HepG2 (cell line): ENCODE measurements around the gene CCDC124.
"Not testable (repeated sequence)": the region's sequence is repeated elsewhere in the genome, so short reads cannot be mapped to it uniquely, and the experiment has no call there.

ENCODE experiments used
- EP300 ChIP-seq, 3 experiments: sonication (generic) in 1 of 3; formaldehyde crosslinking in 1 of 3; IDR thresholded peaks; 2 replicates each; pipeline versions ENCODE4 v1.5.1 to v1.6.1; 2011 to 2020; ENCODE audit warnings: low read depth in 2 of 3, low read length in 2 of 3, borderline replicate concordance in 1 of 3, improper control_type of control experiment in 1 of 3, mild to moderate bottlenecking in 1 of 3, missing genetic modification reagents in 1 of 3, moderate library complexity in 1 of 3
- POLR2AphosphoS2 ChIP-seq: IDR thresholded peaks from 2 replicates; pipeline ENCODE4 v1.6.1; 2011; ENCODE audit warnings: low read depth, low read length, improper control_type of control experiment

DNA sequence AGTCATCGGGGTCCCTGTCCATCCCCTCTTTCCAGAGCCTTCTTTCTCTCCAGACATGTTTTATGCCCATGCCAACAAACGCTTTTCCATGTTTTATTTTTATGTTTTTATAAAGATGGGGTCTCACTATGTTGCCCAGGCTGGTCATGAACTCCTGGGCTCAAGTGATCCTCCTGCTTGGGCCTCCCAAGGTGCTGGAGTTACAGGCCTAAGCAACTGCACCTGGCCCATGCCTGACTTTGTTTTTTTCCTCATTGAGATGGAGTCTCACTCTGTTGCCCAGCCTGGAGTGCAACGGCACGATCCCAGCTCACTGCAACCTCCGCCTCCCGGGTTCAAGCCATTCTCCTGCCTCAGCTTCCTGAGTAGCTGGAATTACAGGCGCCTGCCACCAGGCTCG lies 53.8 kb downstream of the CCDC124 start:
- not testable (repeated sequence) for TF ChIP-seq EP300 (IDR thresholded peaks at IDR 0.05; ENCODE audit: low read depth in 2 of 2, low read length in 2 of 2); EP300 (CRISPR knock-in tag; IDR thresholded peaks at IDR 0.05; ENCODE audit: borderline replicate concordance); POLR2AphosphoS2
